Adrenal gland (tissue), 5 donors: ENCODE measurements around the gene DPH1.

Source experiments
- CTCF ChIP-seq, 6 experiments: fragments of 450-650 bp in 4 of 6; fragments of 200-600 bp in 2 of 6; sonication (generic) in 1 of 6; IDR thresholded peaks; 1 replicate in 5 of 6; 2 replicates in 1 of 6; pipeline versions ENCODE4 v1.5.1 to v1.8.0; 2016 to 2021; ENCODE audit warnings: antibody characterized with exemption in 6 of 6, mild to moderate bottlenecking in 2 of 6, moderate library complexity in 1 of 6
- POLR2A ChIP-seq, 2 donors: fragments of 450-650 bp; IDR thresholded peaks; one replicate each; pipeline ENCODE4 v1.6.1; 2017; ENCODE audit warnings: antibody characterized with exemption in 2 of 2, mild to moderate bottlenecking in 2 of 2, moderate library complexity in 1 of 2
- donor health status: DM: no; HTN: no; CAD: no.

GRCh38 chr17:1986783-1987451 is 43.0 kb upstream of the DPH1 start:
- no peak for TF ChIP-seq POLR2A (IDR thresholded peaks at IDR 0.05)
- TF ChIP-seq CTCF (IDR thresholded peaks at IDR 0.05), result no peak
